NCI-H1092 treated with DMSO at 0.1 percent for 48 hours (cell line): Measurements from ENCODE around the gene VWA5A.
A peak's percentile ranks its signal among the peaks of the same experiment; 100 is the strongest.

Source experiments
- DNase-seq: peaks from one replicate; lab custom pipeline; 2025; lab: John Stamatoyannopoulos, UW

The VWA5A gene

DNA sequence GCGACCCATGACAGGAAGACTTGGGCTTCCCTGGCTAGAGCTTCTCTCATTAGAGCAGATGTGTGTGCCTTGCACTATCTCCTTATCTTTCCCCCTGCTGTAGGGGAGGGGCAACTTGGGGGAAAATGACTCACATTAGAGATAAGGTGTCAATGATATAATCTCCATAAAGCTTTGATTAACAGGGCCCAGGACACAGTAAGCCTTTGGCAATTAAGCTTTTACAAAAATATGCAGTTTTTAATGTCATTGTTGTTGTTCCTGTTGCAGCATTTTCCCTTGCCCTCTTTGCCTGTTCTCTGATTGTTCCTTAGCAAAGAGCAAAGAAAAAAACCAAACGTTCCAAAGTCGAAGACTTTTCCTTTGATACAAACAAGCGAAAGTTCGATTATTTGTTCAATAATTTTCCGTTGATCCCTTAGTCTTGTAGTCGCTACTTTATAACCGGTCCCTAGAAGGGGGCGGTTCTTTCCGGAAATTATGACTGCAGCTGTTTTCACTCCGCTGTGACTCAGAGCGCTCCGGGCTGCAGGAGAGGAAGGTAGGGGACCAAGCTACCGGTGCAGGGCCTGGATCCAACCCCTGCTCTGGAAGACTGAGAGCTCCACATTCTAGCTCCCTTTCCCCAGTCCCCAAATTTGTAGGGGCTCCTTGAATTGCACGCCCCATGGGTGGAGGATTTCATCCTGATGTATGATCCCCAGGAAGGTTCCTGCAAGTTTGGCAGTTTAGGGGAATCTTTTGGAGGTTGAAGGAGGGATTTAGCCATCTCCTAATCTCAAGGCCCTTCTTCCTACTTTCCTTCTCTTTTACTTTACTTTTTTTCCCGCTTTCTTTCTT lies at the start of gene VWA5A:
VWA5A (plus strand) TSS at position 509 of the 840 bp plus-strand sequence. CDS start 2,062 bp downstream, outside the sequence.
- DNase-seq, result peak; percentile 71

DNA sequence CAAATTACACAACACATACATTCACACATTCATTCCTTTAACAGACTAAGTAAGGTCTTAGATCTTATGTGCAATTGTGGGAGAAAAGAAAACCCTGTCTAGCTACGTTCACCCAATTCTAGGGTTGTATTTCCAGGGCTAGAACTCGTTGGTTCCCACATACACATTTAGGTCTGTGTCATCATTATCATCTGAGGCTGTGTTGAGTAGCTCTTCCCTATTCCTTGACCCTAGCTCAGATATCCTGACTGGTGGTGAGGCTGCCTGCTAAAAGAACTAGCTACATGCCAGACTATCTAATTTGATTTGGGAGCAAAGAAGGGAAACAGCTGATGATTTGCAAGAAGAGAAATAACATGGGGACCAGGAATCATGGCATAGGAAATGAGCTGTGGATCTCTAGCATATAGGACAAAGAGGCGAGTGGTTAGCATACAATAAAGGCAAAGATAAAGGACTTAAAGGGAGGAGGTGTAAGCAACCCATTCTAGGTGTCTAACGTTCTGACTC lies 46.6 kb upstream of the VWA5A start:
- no peak for DNase-seq

- peak; percentile 72 for DNase-seq
Observed at GRCh38 chr11:124069429-124070401, 45.5 kb upstream of the VWA5A start.

GRCh38 chr11:124070915-124071622 lies 44.2 kb upstream of the VWA5A start:
- peak; percentile 72 for DNase-seq

DNA sequence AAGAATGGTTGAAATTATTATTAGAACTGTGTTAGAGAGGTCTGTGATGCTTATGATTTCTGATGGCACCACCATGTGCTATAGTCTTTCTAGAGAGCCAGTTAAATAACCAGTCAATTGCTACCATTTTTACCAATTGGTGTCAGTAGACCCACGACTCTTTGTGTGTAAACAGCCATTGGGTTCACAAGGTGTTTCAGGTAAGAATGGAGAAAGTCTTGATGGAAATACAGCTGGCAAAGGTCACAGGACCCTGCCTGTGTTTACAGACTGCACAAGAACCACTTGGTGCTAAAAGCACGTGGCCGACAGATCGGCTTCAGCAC lies 43.7 kb upstream of the VWA5A start:
- no peak for DNase-seq

DNA sequence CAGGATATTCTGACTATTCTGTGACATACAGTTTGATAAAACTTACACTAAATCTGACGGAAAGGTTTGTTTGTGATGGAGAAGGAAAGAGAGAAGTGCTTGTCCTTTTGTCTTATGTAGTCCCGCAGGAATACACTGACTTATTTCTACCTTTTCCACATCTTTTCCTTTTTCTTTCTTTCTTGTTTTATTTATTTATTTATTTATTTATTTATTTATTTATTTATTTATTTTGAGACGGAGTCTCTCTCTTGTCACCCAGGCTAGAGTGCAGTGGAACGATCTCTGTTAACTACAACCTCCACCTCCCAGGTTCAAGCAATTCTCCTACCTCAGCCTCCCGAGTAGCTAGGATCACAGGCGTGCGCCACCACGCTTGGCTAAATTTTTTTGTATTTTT lies 43.1 kb upstream of the VWA5A start:
- DNase-seq, result no peak

DNA sequence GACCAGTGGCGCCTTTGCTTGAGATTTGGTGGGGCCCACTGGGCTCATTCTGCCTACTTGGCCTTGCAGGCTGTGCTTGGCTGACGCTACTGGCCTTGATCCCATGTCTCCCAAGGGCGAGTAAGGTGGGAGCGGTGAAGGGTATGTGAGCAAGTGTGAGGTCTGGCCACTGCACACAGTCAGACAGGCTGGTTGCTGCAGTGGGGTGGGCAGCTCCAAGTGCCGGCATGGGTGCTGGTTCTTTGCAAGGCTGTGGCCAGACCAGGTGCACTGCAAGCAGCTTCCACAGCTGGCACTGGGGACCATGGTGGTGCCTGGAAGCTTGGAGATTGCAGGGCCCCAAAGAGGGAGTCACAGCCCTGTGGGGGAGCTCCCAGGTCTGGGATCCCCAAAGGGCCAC lies 40.7 kb upstream of the VWA5A start:
- no peak for DNase-seq

DNA sequence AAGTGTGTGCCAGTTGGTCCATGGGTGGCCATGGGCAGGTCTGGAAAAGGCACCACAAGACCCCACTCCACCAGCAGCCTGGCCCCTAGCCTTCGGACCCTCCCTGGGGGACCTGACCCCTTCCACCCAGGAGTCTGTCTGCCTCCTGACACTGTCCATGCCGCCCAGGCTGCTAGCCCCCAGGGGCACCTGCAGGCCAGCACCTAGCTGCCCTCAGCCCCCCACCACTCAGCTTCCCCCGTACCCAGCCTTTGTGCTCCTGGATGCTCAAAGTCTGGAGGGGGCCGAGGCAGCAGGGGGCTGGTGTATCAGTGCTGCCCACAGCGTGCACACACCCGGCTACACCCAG lies 39.8 kb upstream of the VWA5A start:
- no peak for DNase-seq

DNA sequence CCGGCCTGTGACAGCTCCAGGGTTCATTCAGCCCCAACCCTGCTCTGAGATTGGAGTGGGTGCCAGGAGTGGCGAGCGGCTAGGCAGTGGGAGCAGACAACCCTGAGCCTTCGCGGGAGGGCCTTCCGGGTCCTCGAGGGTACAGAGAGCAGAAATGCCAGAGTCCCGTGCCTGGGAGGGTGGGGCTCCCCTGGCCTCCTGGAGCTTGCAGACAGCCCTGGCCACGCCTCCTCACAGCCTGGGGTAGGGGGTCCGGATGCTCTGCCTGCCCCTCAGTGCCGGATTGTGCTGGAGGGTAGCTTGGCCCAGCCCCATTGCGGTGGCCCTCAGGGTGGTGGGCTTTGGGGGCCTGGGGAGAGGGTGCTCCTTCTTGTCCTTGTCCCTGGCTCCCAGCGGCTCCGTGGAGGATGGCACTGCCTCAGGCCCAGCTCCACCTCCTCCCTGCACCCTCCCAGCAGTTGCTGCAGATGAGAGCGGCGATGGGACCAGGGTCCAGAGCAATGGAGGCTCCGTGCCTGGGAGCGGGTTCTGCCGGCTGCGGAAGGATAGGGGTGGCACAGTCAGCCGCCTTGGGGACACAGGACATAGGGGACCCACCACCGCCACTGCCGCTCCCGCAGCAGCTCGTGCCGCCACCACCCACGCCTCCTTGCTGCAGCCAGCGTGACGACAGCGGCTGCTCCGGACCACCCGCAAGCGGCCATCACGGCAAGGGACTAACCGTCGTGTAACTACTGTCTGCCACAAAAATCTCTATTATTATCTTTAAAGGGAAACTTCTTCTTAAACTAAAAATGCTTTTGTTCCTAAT lies 39.2 kb upstream of the VWA5A start:
- DNase-seq, result peak; percentile 41

DNA sequence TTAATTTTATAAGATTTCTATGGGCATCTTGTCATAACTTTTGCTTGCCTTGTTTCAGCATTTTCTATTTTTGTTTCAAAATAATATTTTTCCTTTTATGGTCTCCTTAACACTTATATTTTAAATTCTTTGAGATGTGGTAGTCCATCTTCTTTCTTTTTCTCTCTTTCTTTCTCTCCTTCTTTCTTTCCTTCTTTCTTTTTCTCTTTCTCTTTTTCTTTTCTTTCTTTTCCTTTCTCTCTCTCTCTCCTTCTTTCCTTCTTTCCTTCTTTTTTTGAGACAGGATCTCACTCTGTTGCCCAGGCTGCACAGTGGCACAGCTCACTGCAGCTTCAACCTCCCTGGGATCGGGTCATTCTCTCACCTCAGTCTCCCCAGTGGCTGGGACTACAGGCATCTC lies 38.0 kb upstream of the VWA5A start:
- no peak for DNase-seq

DNA sequence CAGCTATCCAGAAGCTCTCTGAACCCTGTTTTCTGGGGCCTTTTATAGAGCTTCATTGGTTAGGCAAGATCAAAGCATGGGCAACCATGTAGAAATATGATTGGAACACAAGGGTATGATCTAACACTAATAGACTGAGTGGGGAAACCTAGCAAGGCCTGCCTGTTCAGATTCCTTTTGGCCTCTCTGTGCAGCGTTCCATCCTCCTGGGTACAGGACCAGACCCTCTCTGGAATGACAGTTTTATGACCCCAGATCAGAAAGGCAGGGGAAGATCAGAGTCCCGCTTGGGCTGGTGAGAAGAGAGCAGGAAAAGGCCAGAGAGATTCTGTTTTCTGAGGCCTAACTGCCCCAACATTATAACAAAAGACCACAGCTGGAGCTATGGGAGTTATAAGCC lies 36.7 kb upstream of the VWA5A start:
- no peak for DNase-seq

DNA sequence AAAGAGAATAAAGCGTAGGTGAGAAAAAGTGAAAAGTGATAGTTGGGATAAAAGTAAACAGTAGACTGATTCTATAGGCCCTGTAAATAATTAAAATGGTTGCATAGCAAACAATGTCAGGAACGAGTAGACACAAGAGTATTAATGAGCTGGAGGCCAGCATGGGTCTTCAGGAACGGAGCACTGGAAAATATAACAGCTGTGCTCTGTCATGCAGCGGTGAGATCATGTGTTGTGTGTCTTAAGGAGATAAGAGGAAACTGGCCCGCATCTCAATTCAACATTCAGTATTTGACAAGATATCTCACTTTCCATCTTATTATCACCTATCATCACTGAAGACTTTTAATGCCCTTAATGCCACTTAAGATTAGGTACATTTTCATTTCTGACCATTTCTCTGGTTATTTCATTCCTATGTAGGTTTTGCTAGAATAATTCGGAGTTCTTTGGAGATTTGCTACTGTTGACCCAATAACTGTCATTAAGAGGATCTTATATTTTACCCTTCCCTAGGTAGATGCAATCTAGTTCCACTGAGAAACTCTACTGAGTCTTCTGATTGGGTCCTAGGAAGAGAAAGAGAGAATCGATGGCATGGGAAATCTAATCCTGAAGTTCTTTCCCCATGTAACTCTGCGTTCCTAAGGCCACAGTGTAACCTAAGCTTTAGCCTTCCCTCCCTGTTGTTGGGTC lies 35.5 kb upstream of the VWA5A start:
- no peak for DNase-seq

- DNase-seq, result no peak
Observed at GRCh38 chr11:124080327-124081001, 34.8 kb upstream of the VWA5A start.

DNA sequence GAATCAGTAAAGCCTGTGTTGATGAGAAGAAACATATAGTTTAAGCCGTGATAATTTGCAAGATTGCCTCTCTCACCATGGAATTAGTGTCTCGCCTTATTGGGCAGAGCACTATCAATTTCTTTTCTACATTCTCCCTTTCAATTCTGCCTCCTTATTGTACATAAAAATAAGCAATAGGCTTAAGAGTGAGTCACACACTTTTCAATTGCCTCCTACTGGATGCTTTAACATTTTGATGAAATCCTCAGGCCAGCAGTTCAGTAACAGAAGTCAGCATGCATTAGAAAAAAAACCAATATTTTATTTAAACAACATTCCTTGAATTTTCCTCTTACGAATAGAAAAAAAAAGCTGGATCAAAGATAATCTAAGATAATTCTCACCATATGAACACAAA lies 33.8 kb upstream of the VWA5A start:
- no peak for DNase-seq

- DNase-seq, result no peak
Observed at GRCh38 chr11:124082371-124082770, 32.9 kb upstream of the VWA5A start.

DNA sequence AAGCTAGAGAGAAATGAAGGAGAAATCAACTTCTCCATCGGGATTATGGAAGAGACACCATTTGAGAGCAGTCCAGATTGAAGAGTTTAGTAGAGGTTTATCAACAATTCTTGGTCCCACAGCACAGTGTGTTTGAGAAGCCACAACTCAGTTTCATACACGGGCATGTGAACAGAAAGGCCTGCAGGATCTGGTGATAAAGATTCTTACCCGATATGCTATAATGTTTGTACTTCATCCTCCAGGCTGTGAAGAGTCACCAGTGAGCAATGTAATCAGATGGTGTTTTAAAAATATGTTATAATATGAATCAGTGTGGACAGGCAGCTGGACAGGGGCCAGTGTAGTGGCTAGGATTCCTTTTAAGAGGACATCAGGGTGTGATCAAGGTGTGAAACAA lies 29.7 kb upstream of the VWA5A start:
- DNase-seq, result no peak

- peak; percentile 69 for DNase-seq
Observed at GRCh38 chr11:124085997-124086846, 29.0 kb upstream of the VWA5A start.

DNA sequence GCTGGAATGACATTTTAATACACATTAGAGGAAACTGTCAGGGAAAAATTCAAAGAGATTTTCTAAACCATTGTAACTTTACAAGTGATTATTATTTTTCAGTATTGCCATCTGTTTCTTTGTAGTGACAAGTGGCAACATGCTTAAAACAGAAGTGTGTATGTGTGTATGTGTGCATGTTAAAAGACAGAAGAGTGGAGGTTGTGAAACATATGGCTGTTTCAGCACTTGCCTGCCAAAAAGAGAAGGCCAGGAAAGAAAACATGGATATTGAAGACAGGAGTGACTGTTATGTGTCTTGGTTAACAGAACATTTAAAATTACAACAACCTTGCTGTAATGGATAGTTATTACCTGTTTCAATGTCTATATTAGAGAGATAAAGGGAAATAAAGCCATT lies 24.3 kb upstream of the VWA5A start:
- DNase-seq, result no peak

GRCh38 chr11:124093330-124093729 lies 21.9 kb upstream of the VWA5A start:
- DNase-seq, result no peak
